ENCODE measurements around the gene TCP11. TPM values are rescaled to one million over a fixed set of nuclear protein-coding genes. Genes with fewer than 3 reads are reported as not detected.

TCP11 gene
- polyA plus RNA-seq, 4 donors, result 1.8 to 2.9 (median 1.9) TPM

DNA sequence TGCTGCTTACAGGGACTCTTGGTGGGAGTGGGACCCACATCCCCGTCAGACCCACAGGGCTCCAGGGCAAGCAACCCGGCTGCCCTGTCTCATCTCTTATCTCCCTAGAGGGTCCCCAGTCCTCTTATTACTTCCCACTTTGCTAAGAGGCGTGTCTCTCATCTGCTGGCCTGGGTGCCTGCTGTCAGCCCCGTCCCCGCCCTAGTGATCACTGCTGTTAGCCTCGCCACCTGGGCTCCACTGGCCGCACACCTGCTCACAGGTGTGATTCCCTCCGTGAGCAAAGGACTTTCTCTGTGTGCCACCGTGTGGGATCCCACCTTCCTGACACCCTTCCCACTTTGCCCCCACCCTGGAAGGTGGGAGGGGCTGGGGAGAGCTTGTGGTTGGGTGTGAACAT, 57.6 kb downstream of the TCP11 start:
- DNase-seq (ENCODE audit: low read depth in 4 of 4, low spot score in 2 of 4), result no peak

DNA sequence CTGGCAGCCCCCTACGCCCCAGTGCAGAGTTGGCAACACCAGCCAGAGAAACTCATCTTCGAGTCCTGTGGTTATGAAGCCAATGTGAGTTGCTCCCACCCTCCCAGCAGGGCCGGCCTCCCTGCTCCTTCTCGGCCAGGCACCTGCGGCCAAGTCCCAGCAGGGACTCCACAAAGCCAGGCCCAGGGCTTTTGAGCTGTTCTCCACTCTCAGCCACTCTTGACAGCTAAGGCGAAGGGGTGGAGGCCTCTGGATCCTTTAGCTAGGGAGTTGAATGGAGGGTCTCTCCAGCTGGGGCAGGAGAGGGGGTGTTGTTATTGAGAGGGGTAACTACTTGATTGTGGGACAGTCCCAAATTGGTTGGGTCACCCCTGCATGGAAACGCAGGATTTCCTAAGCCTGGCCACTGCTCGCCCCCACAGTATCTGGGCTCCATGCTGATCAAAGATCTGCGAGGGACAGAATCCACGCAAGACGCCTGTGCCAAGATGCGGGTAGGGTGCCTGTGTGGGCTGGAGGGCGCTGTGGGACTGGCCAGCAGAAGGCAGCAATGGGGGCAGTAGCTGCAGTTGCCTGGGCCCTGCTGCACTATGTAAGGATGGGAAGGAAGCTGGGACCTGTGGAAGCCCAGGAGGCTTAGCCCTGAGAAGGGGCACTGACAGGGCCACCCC, 58.3 kb downstream of the TCP11 start:
- DNase-seq (ENCODE audit: low read depth in 4 of 4, low spot score in 2 of 4), result no peak

DNA sequence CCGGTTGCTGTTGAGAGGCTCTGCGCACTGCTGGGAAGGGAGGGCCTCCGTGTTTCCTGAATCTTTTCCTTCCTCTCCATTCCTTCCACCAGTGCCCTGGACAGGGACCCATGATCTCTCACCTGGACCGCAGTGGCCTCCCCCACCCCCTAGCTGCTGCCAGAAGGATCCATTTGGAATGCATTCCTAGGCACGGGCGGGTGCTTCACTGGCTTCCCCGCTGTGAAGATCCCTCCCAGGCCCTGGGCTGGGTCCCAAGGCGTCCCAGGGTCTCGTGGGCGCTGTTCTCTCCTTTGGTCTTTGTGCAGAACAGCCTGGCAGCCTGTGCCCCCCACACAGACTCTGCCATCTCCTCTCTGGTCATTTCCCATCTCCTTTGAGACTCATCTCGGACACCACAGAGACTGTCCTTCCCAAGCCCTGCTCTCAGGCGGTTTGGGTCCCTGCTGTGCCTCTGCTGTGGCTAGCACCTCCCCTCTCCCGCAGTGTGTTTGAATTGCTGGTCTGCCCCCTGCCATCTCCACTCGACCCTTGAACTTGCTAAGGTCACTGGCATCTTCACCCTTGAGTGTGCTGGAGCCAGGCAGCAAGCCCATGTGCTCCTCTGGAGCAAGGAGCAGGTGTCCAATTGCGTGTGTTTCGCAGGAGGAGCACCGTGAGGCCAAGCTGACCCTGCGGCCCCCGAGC, 59.0 kb downstream of the TCP11 start:
- DNase-seq (ENCODE audit: low read depth in 4 of 4, low spot score in 2 of 4), result no peak

DNA sequence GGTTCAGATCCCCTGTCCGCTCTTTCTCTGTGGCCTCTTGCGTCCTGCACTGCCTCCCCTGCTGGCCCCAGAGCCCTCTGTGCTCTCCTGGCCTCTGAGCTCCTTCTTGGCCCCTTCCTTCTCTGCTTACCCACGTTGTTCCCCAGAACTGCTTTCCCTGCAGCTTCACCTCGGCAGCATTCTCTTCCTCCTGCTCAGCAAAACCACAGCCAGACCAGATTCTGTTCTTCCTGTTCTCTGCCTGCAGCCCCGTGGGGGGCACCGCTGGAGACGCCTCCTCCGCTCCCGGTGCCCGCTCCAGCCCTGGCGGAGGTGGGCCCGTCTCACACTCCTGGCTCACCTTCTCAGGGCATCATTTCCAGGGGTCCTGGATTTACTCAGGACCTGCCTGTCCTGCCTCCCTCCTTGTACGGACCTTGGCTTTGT, 59.7 kb downstream of the TCP11 start:
- no peak for DNase-seq (ENCODE audit: low read depth in 4 of 4, low spot score in 2 of 4)

DNA sequence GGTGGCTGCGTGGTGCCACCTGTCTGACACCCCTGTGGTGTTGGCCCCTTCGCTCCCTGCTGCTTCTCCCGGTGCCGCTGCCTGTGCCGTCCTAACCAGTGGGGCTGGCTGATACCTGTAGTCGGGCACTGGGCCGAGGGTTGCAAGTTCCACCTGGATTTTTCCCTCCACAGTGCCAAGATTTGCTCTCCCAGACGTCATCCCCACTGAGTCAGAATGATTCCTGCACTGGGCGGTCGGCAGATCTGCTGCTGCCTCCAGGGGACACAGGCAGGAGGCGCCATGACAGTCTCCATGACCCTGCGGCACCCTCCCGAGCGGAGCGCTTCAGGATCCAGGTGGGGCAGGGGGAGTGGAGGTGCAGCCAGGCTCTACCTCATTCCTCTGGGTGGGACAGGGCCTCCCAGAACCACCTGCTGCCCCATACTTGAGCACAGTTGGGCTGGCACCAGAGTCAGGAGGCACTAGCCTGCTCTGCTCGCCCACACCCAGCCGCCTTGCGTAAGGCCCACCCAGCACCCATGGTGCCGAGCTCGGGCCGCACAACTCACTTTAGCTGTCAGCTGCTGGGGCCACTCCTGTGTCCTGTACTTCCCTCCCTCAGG, 60.2 kb downstream of the TCP11 start:
- DNase-seq (ENCODE audit: low read depth in 4 of 4, low spot score in 2 of 4), result no peak

DNA sequence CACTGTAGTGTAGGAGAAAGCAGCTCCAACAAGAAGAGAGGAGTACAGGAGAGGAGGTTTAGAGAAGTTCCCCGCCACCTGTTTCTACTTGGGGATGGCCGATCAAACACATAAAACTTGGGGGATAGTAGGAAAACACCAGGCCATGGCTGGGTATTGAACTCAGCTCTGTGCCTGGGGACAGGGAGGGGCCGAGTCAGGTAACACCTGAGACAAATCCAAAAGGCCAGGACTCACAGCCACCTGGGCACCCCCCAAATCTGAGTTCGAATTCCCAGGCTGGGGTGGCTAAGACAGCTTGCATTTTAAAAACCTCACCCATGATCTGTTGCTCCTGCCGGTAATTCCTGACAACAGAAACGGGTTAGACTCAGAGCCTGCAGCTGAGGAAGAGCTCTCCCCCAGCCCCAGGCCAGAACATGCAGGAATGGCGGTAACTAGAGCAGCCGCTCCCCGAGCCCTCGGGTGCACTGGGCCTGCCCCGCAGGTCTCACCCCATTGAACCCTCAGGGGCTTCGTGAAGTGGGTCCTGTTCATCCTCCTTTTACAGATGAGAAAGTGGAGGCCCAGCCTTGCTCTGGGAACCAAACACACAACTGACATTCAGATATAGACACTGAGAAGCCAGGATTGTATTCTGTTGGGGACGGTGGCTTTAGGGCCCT, 61.0 kb downstream of the TCP11 start:
- no peak for DNase-seq (ENCODE audit: low read depth in 4 of 4, low spot score in 2 of 4)

DNA sequence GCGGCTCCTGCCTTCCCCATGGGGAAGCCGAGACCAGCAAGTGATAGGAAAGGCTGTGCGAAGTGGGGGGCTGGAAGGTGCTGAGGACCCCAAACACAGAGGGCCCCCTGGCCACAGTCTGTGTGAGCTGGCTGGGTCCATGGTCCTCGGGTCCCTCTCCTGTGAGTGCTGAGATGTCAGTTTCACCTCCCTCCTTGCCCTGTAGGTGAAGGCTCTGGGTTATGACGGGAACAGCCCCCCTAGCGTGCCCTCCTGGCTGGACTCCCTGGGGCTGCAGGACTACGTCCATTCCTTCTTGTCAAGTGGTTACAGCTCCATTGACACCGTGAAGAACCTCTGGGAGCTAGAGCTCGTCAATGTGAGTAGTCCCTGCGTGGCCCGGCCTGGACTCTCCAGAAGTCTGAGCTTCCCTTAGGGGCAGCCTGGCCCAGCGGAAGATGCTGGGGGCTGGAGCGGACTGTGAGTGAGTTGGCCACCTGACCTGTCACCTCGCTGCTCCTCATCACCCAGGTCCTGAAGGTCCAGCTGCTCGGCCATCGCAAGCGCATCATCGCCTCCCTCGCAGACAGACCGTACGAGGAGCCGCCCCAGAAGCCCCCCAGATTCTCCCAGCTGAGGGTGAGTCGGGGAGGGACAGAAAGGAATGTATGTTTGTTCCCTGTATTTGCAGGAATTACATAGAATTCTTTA, 61.7 kb downstream of the TCP11 start:
- DNase-seq (ENCODE audit: low read depth in 4 of 4, low spot score in 2 of 4), result no peak

DNA sequence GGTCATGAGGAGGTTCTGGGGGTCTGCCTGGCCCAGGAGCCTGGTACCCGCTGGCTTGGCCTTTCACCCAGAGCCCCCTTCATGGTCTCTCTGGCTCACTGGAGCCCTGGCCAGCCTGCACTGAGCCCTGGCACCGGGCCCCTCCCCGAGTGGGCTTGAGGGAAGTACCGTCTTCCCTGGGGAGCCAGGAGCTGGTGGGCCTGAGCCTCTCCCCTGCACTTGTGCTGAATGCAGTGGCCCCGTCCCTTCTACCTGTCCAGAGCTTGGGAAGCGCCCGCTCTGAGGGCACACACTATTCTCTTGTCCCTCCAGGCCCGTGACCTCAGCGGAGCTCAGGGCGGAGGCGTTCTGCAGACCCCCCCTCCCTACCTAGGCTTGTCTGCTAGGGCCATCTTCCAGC, 62.2 kb downstream of the TCP11 start:
- no peak for DNase-seq (ENCODE audit: low read depth in 4 of 4, low spot score in 2 of 4)

DNA sequence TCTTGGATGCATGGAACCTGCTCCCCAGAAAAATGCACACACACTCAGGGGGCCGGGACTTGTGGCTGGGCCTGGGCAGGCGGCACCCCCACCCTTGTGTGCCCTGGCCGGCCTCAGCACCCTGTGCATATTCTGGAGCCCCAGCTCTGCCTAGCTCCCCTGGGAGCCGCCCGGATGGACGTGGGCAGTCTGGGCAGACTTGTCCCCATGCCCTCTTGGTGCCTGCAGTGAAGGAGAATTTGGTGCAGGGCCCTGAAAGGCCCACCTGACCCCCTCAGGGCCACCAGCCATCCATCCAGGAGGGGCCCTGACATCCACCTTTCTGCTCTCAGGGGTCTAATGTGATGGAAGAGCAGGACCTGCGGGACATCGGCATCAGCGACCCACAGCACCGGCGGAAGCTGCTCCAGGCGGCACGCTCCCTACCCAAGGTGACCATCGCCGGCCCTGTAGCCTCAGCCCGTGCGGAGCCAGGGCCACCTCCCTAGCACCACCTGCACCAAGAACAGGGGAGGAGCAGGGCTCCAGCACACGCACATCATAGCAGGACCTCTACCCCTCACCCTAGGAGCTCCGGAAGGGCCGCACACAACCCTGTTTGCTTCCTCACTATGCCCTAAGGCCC, 62.8 kb downstream of the TCP11 start:
- no peak for DNase-seq (ENCODE audit: low read depth in 4 of 4, low spot score in 2 of 4)

DNA sequence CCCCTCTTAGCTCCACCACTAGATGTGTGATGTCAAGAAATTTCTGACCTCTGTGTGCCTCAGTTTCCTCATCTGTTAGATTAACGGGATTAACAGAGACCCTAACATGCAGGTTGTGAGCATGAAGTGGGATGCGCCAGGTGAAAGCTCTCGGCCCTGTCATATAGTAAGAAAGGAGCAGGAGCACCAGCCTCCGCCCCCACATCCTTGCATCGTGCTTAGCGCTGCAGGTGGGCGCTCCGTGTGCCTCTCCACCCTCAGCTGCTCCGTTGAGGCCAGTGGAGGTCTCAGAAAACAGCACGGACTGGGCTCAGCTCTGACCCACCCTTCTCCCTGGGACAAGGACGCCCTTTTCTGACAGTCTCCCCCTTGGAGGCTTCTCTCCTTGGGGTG, 63.4 kb downstream of the TCP11 start:
- DNase-seq (ENCODE audit: low read depth in 4 of 4, low spot score in 2 of 4), result no peak

DNA sequence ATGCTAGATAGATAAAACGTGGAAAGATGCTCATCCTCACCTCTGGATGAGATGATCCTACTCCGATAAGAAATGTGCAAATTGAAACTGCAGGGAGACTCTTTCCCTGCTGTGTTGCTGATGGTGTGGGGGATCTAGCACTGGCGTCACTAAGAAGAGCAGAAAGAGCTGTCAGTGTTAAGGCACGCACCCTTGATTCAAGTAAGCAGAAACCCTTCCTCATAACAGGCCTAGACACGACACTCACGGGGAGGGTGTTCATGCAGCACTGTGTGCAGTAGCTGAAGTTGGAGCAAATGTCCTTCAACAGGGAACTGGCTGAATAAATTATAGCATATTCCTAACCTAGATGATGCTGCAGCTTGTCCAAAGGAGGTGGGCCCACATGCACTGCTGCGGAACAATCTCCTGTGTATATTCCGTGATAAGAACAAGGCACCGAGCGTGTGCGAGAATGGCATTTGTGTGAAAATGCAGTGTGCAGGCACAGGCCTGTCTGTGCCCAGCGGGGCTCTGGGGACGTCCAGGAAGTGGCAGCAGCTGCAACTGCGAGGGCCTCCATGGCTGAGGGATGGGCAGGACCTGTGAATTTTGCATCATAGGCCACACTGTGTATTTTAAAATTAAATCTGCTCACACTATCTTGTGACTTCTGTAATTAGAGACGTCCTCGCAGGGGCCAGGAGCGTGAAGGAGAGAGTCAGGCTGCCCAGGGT, 64.0 kb downstream of the TCP11 start:
- no peak for DNase-seq (ENCODE audit: low read depth in 4 of 4, low spot score in 2 of 4)

DNA sequence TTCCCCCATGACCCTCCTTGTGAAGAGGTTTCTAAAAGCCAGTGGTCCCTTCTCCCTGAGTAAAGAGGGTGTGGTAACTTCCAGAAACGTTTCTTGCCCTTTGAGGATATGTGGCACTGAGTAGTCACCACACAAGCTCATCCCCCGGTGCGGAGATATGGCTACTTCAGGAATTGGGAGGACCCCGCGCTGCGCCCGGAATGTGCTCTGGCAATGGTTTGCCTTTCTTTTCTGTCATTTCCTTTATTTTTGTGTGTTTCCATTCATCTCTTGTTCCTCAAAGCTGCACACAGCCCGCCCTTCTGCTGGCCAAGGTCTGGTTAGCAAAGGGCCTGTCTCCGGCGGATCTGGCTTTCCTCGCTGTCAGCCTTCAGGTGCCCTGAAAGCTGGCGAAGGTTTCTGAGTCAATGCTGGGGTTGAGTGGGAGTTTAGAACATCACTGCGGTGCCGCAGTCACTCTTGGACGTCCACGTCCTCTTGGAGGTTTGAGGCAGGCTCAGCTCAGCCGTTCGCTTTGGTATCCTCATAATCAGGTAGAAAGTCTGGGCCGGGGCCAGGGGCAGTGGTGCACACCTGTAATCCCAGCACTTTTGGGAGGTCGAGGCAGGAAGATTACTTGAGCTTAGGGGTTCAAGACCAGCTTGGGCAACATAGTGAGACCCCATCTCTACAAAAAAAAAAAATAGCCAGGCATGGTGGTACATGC, 67.2 kb downstream of the TCP11 start:
- no peak for DNase-seq (ENCODE audit: low read depth in 4 of 4, low spot score in 2 of 4)

DNA sequence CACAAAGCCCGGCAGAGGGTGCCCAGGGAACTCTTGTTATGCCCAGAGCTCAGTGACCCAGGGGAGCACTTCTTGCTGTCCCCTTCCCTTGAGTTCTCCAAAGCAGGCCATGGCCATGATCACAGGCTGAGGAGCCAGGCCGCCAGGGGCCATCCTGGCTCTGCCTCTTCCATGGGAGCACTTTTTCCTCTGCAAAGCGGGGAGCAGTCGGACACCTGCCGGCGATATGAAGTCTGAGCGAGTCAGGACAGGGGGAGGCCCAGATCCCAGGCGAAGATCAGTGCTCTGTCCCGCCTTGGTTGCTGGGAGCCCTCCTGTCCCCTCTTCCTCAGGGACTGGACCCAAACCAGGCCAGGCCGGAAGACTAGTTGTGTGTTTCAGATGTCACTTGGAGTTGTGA, 67.9 kb downstream of the TCP11 start:
- no peak for DNase-seq (ENCODE audit: low read depth in 4 of 4, low spot score in 2 of 4)

DNA sequence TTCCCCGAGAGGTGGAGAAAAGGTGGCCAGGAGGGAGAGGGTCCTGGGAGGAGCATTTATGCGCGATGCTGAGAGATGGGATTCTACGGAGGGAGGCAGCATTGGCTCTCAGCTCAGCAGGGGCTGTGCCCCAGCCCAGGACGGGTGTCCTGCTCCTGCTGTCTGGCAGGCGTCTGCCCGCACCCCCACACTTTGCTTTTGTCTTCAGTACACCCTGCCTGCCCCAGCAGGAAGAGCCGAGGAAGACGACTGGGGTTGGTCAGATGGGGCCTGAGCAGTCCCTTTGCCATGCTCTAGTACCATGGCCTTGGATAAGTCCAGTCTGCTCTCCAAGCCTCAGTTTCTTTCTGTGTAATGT, 68.5 kb downstream of the TCP11 start:
- DNase-seq (ENCODE audit: low read depth in 4 of 4, low spot score in 2 of 4), result no peak

DNA sequence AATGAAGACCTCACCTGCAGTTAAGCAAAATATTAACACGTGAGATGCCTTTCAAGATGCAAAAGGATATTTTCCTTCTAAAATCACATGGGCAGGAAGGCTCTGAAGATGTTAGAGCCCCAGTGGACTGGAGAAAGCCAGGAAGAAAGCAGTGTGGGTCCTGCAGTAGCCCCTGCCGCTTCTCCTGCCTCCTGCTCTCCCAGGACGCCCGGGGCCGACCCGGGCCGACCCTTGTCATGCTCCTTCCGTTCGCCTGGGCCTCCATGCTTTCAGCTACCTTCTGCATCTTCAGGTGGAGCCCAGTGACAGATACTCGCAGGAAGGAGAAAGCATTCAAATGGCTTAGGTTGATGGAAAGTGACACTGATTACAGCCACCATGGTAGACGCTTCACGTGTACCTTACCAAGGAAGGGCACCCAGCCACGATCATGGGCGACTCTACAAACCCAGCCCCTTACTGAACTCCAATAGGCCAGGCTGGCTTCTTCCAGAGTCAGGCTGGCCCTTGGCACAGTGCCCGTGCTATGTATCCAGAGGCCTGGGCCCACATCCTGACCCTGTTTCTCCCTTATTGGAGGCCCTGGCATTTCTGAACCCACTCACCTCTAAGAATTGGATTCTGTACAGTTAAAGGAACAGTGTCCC, 69.0 kb downstream of the TCP11 start:
- no peak for DNase-seq (ENCODE audit: low read depth in 4 of 4, low spot score in 2 of 4)

DNA sequence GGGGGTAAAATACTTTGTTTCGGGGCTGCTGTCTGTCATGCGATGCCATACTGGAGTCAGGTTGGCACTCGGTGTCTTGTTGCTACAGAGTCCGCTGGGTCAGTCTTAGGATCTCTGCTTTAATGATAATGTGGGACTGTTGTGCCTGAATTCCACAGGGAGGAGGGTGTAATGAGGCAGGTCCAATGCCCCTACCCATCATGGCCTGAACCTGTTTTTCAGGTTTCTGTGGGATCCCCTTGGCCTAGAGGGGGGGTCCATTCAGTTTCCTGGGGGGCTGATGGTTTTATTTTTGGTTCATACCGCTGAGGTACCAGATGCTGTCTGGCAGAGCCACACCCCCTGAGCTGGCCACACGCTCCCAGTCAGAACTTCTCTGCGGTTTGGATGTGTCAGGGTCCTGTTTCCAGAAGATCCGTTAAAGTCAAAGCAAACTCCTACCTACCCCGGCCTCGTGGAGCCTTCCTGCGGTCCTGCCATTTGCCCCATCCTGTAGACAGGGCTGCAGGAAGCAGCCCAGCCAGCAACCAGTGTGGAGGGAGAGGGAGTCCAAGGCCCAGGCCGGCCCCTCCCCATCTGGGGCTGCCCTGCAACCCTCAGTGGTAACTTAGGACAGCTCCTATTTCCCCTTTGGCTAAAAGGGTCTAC, 69.7 kb downstream of the TCP11 start:
- no peak for DNase-seq (ENCODE audit: low read depth in 4 of 4, low spot score in 2 of 4)

DNA sequence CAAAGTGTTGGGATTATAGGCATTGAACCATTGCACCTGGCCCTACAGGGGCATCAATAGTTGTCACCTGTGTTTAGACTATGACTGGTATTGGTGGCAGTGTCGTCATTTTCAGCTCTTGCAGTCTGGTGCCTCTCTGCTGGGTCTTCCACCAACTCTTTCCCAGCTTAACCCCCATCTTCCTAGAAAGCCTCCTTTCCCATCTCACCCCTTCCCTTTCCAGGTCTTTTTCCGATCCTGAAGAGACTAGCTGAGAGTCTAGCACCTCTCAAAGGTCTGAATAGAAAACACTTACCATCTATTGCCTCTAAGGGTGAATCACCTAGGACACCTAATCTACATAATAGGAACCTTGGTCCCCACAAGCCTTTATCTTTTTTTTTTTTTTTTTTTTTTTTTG, 71.0 kb downstream of the TCP11 start:
- no peak for DNase-seq (ENCODE audit: low read depth in 4 of 4, low spot score in 2 of 4)

DNA sequence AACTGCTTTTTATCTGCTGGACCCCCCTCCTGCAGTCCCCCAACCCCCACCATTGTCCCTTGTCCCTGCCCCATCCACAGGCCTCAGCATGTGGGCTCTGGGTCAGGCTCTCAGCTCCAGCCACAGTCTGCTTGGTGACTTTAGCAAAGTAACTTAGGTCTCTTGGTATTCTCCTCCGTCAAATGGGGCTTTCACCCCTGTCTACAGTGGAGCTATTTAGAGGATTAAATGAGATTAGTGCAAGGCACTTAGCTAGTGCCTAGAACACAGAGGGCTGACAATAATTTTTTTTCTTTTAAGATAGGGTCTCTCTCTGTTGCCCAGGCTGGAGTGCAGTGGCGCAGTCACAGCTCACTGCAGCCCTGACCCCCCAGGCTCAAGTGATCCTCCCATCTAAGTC, 71.9 kb downstream of the TCP11 start:
- no peak for DNase-seq (ENCODE audit: low read depth in 4 of 4, low spot score in 2 of 4)
